ENCODE results near the gene PSD2.

PSD2 gene

DNA sequence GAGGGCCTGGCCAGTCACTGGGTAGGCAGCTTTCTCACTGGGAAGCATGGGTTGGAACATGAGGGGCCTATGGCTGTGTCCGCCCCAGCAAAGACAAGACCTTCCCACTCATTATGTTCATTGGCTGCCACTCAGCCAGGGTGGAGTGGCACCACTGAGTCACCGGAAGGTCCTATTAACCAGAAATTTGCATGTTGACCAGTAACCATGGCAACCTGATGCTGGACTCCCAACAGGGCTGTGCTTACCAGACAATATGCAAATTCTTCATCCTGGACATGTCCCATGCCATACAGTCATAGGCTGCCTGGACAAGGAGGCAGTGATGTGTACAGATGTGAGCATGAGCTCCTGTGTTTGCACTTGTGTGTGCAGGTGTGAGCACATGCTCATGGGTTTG lies 66.7 kb downstream of the PSD2 start:
- DNase-seq, result no peak

DNA sequence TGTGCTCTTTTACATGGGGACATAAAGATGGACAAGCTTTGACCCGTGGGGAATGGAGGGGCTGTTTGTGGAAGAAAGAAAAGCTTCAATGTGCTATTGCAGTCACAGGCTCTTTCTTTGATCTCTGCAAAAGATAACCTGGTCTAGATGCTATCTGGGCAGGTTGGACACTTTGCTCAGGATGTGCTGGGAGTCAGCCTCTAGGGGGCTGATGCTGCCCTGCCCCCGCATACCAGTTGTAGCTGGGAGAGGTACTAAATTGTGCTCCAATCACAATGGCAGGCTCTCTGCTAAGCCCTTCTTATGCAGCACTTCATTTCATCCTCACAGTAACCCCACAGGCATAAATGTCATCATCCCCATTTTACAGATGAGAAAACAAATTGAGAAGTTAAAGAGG lies 67.2 kb downstream of the PSD2 start:
- no peak for DNase-seq

GRCh38 chr5:139863361-139863760 lies 67.8 kb downstream of the PSD2 start:
- DNase-seq, result no peak

DNA sequence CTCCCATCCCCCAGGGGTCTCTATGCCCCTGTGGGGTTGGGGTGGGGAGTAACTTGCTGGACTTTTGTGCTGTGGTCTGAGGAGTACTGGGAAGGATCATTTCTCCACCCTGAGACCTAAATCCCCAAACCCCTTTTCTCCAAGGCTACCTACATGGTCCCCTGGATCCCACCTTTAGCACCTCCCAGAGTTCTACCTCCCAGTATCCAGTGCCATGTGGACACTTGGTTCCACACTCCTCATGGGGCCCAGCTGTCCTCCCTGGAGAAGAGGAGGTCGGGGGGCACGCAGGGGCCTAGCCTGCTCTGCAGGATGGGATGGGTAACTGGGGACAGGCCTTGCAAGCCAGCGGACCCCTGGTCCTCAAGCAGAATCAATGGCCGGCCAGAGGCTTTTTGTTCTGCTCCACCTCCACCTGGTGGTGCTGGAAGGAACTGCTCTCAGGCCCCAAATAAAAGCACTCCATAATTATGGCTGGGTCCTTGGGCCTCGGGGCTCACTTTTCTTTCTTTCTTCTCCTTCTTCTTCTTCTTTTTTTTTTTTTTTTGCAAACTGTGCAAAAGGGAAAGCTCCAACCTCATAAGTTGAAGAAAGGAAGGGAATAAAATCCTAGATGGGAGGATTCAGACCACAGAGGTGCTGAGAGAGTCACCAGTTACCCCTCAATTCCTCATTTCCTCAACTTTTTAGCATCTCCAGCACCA lies 68.4 kb downstream of the PSD2 start:
- DNase-seq, result no peak

- DNase-seq, result no peak
These were observed 69.3 kb downstream of the PSD2 start for GRCh38 chr5:139864716-139865483.

- no peak for DNase-seq
These were observed 71.5 kb downstream of the PSD2 start for GRCh38 chr5:139867109-139867508.

GRCh38 chr5:139867581-139867980 lies 72.0 kb downstream of the PSD2 start:
- DNase-seq, result no peak

DNA sequence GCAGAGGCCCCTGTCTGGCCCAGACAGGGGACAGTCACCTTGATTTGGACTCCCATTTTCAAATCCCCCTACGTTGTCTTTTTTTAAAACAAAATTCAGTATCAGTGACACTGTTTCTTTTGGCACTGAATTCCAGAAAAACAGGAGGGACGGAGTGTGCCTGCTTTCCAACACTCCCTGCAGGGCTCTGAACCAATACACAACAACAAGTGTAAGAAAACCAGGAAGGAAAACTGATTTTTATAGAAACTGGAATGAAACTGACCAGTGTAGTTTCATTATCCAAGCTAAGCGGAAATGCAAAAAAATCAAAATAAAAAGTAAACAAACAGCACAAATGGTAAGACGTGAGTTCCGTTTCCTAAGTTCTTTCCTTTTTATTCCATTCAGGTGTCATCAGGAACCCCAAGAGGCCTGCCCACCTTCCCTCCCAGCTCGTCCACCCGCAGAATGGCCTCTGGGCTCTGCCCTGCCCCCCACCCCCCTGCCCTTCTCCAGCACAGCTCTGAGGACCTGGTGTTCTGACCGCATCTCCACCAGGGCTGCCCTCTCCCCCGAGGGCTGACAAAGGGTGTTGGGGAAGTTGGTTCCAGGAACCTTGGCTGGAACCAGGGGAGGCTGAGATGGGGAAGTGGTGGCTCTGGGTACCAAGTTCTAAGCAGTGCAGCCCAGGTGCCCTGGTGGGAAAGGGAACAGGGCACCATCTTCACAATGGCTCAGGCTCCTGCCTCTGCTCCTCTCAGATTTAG lies 73.6 kb downstream of the PSD2 start:
- no peak for DNase-seq

- DNase-seq, result no peak
These were observed 75.1 kb downstream of the PSD2 start for GRCh38 chr5:139870677-139871076.

- DNase-seq, result no peak
These were observed 76.0 kb downstream of the PSD2 start for GRCh38 chr5:139871614-139872013.

DNA sequence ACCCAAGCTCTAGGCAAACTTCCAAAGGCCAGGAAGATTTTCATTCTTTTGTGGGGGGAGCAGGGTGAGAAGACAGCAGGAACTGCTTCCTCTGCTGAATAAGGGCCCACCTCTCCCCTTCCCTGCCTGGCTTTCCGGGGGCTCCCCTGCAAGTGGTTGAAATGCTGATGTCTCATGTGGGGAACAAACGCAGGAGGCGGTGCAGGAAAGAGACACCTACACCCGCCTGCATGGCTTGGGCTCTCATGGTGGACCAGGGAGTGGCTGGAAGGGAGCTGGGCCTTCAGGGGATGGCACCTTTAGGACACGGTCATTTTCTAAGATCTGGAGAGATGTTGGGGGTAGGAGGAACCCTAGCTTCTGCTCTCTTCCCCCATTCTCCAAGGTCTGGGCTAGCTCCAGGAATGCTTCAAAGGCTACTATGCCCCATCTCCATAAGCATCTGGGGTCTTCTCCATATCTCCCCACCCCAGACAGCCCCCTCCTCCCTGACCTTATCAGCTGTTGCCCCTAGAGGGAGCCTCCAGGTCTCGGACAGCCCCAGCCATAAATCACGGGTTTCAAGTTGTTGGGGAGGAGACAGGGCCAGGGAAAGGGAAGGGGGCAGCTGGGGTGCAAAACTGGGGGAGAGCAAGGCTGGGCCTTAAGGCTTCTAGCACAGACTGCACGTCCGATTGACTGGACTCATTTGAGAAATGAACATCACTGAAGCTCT lies 76.6 kb downstream of the PSD2 start:
- no peak for DNase-seq

- DNase-seq, result no peak
These were observed 77.5 kb downstream of the PSD2 start for GRCh38 chr5:139872851-139873794.

DNA sequence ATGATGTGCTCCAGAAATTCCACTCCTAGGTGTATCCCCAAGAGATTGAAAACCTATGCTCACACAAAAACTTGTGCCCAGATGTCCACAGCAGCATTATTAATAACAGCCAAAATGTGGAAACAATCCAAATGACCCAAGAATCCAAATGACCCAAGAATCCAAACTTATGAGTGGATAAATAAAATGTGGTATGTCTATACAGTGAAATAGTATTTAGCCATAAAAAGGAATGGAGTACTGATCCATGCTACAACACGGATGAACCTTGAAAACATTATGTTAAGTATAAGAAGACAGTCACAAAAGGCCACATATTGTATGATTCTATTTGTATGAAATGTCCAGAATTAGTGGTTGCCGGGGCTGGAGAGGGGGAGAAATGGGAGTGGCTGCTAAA lies 80.3 kb downstream of the PSD2 start:
- DNase-seq, result no peak

- no peak for DNase-seq
These were observed 81.6 kb downstream of the PSD2 start for GRCh38 chr5:139877129-139877597.

GRCh38 chr5:139878093-139878492 lies 82.5 kb downstream of the PSD2 start:
- DNase-seq, result no peak

DNA sequence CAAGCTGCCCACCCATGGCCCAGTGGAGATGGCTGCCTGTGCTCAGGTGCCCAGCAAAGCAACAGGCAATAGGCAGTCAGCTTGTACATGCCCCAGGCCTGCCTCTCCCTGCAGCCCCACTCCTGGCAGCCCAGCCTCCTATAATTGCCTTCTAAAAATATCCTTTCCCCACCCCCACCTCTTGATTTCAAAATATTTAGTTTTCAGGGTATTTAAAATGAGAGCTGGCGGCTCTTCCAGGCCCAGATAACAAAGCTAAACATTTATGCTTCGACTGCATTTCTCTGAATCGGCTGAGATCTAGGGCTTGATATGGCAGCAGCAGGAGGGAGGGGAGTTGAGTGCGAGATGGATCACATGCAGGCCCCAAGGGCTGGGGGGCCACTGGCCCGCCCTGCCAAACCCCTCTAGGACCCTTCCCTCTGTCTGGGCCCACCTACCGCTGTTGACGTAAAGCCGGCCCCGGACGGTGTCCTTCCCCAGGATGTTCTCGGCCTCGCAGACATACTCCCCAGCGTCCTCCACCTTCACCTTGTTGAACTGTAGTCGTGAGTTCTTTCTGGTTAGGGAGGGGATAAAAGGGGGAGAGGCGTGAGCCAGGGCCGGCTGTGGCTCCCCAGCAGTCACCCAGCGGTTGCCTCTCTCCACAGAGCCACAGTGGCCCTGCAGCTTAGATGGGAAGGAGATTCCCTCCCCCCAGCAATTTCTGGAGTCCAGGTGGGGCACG lies 85.0 kb downstream of the PSD2 start:
- DNase-seq, result no peak

GRCh38 chr5:139881143-139881733 lies 85.6 kb downstream of the PSD2 start:
- DNase-seq, result no peak

DNA sequence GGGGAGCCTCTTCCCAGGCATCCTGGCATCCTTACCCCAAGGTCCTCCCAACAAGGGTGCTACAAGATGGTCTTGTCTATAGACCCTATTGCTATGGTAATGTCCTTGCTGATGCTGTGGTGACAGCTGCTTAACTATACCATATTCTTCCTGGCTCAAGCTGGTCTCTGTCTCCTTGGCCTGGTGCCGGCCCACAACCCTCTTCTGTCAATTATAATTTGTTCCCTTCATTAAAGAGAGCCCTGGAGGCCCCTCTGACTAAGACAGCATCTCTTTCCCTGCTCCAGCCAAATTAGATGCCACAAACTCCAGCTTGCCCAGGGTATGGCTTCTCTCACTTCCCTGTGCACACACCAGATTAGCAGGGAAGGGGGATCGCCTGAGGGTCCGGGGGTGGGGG lies 86.7 kb downstream of the PSD2 start:
- no peak for DNase-seq

DNA sequence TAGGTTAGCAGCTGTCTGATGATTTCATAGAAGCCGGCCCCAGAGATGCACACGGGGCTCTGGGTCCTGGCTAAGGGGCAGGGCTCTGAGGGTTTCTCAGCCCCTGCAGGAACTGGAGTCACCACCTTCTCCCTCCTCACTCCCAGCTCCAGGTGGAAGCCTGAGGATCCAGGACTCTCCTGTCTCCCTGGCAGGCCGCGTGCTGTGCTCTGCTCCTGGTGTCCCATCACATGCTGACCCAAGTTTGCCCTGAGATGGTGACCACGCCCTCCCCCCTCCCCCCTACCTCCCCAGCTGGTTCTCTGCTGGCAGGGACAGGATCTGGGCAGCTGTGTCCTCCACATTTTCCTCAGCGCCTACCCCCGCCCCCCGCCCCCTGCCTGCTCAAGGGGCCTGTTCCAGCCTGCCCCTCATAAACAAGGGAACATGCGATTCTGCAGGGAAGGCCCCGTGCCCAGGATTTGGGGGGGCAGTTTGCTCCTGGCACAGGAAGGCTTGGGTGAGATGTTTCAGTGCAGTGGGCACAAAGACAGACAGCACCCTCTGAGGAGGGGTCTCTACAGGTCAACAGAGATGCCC lies 87.4 kb downstream of the PSD2 start:
- no peak for DNase-seq

DNA sequence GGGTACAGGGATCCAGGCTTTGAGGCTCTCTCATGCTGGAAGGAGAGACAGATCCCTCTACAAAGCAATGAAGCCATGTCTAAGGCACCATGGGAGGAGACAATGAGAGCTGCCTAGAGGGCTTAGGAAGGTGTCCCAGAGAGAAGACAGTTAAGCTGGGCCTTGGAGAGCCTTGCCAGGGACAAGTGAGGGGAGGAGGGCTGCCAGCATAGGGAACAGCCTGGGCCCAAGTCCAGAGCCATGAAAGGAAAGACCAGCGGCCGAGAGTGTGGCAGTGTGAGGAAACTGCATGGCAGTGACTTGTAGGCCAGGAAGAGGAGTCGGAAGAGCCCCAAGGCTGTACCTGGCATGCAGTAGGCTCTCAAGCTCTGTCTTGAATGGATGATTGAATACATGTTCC lies 88.5 kb downstream of the PSD2 start:
- no peak for DNase-seq
